ENCODE results near the gene ELMOD1.

Gene ELMOD1

GRCh38 chr11:107631931-107632330 is 41.0 kb downstream of the ELMOD1 start:
- no peak for DNase-seq (ENCODE audit: low read depth in 2 of 2, low spot score in 1 of 2)

- DNase-seq (ENCODE audit: low read depth in 2 of 2, low spot score in 1 of 2): no peak
Measured at GRCh38 chr11:107646783-107647182, 55.8 kb downstream of the ELMOD1 start.

- no peak for DNase-seq (ENCODE audit: low read depth in 2 of 2, low spot score in 1 of 2)
Measured at GRCh38 chr11:107648242-107648641, 57.3 kb downstream of the ELMOD1 start.

GRCh38 chr11:107651672-107652071 is 60.7 kb downstream of the ELMOD1 start:
- no peak for DNase-seq (ENCODE audit: low read depth in 2 of 2, low spot score in 1 of 2)

GRCh38 chr11:107653076-107653475 is 62.1 kb downstream of the ELMOD1 start:
- no peak for DNase-seq (ENCODE audit: low read depth in 2 of 2, low spot score in 1 of 2)

GRCh38 chr11:107655602-107656001 is 64.7 kb downstream of the ELMOD1 start:
- DNase-seq (ENCODE audit: low read depth in 2 of 2, low spot score in 1 of 2): no peak

GRCh38 chr11:107659310-107659709 is 68.4 kb downstream of the ELMOD1 start:
- no peak for DNase-seq (ENCODE audit: low read depth in 2 of 2, low spot score in 1 of 2)

- no peak for DNase-seq (ENCODE audit: low read depth in 2 of 2, low spot score in 1 of 2)
Measured at GRCh38 chr11:107660066-107660465, 69.1 kb downstream of the ELMOD1 start.

- no peak for DNase-seq (ENCODE audit: low read depth in 2 of 2, low spot score in 1 of 2)
Measured at GRCh38 chr11:107661656-107662055, 70.7 kb downstream of the ELMOD1 start.

GRCh38 chr11:107665018-107665417 is 74.1 kb downstream of the ELMOD1 start:
- no peak for DNase-seq (ENCODE audit: low read depth in 2 of 2, low spot score in 1 of 2)

- DNase-seq (ENCODE audit: low read depth in 2 of 2, low spot score in 1 of 2): no peak
Measured at GRCh38 chr11:107666911-107667613, 76.1 kb downstream of the ELMOD1 start.

- DNase-seq (ENCODE audit: low read depth in 2 of 2, low spot score in 1 of 2): no peak
Measured at GRCh38 chr11:107669191-107669740, 78.3 kb downstream of the ELMOD1 start.

GRCh38 chr11:107669893-107670601 is 79.1 kb downstream of the ELMOD1 start:
- no peak for DNase-seq (ENCODE audit: low read depth in 2 of 2, low spot score in 1 of 2)

GRCh38 chr11:107675902-107676301 is 85.0 kb downstream of the ELMOD1 start:
- DNase-seq (ENCODE audit: low read depth in 2 of 2, low spot score in 1 of 2): no peak

- no peak for DNase-seq (ENCODE audit: low read depth in 2 of 2, low spot score in 1 of 2)
Measured at GRCh38 chr11:107676336-107677057, 85.5 kb downstream of the ELMOD1 start.

GRCh38 chr11:107677924-107678631 is 87.1 kb downstream of the ELMOD1 start:
- DNase-seq (ENCODE audit: low read depth in 2 of 2, low spot score in 1 of 2): no peak

GRCh38 chr11:107678632-107678971 is 87.7 kb downstream of the ELMOD1 start:
- no peak for DNase-seq (ENCODE audit: low read depth in 2 of 2, low spot score in 1 of 2)

- no peak for DNase-seq (ENCODE audit: low read depth in 2 of 2, low spot score in 1 of 2)
Measured at GRCh38 chr11:107679255-107680024, 88.5 kb downstream of the ELMOD1 start.

- no peak for DNase-seq (ENCODE audit: low read depth in 2 of 2, low spot score in 1 of 2)
Measured at GRCh38 chr11:107682171-107682570, 91.2 kb downstream of the ELMOD1 start.

- no peak for DNase-seq (ENCODE audit: low read depth in 2 of 2, low spot score in 1 of 2)
Measured at GRCh38 chr11:107682572-107682971, 91.6 kb downstream of the ELMOD1 start.

- no peak for DNase-seq (ENCODE audit: low read depth in 2 of 2, low spot score in 1 of 2)
Measured at GRCh38 chr11:107683061-107683460, 92.1 kb downstream of the ELMOD1 start.

Measured in stimulated activated CD8-positive, alpha-beta memory T cell treated with anti-CD3 and anti-CD28 coated beads, Interleukin-4, amount 100 ng/mL, for 1 hour (primary cell).